K562 (cell line): ENCODE results near the gene IGSF21. TPM values are rescaled to one million over a fixed set of nuclear protein-coding genes. Genes with fewer than 3 reads are reported as not detected.

Experiments used
- ATAC-seq: fragments of 200-7000 bp; cut with Tn5 transposase; 3 replicates; pipeline ENCODE4 v1.9.1; 2020; ENCODE audit warnings: moderate library complexity
- BruUV-seq: library from RNA; stranded (reverse); fragments of 400-500 nt; replicated peaks from 2 replicates; lab custom pipeline; 2021; lab: Mats Ljungman, UMichigan
- CTCF ChIA-PET: fragments of 300-600 bp; formaldehyde crosslinking; extraction: SDS; loops from one replicate; lab custom pipeline; 2021; ENCODE audit warnings: low intra/inter-chr PET ratio; lab: Yijun Ruan, JAX
- POLR2A ChIA-PET: fragments of 300-600, 350-650 bp; sonication (Branson Sonifier 250); formaldehyde crosslinking; extraction: SDS; loops from one replicate; lab custom pipeline; 2021; ENCODE audit warnings: antibody characterized with exemption, inconsistent platforms; lab: Yijun Ruan, JAX
- DNase-seq, 4 experiments: peaks; one replicate each; pipeline versions ENCODE4 v3.0.0 to v3.0.0-alpha.2; 2011 to 2018; ENCODE audit warnings: low spot score in 3 of 4, mixed read lengths in 3 of 4; ENCODE audit errors: extremely low read depth in 1 of 4
- FAIRE-seq: peaks from 2 replicates; lab custom pipeline; 2011; peaks lifted over from hg19 to GRCh38; lab: Jason Lieb, UNC
- H2AFZ ChIP-seq: 2 replicates; pipeline ENCODE4 v1.6.0; 2011; ENCODE audit warnings: low read depth, low read length, control low read depth, inconsistent platforms
- H3K27ac ChIP-seq: fragments of 200-600 bp; 3 replicates; pipeline ENCODE4 v1.8.0; 2011; ENCODE audit warnings: low read depth, mild to moderate bottlenecking, control low read depth, inconsistent platforms, low read length, moderate library complexity, mixed read lengths; ENCODE audit errors: extremely low read depth
- H3K27me3 ChIP-seq, 2 experiments: fragments of 300-600 bp in 1 of 2; 2 replicates in 1 of 2; 3 replicates in 1 of 2; pipeline versions ENCODE4 v1.6.0 to v1.8.0; 2011; ENCODE audit warnings: inconsistent platforms in 2 of 2, low read length in 2 of 2, mild to moderate bottlenecking in 1 of 2, mixed read lengths in 1 of 2, moderate library complexity in 1 of 2; ENCODE audit not compliant: control insufficient read depth in 2 of 2, insufficient read depth in 2 of 2
- H3K36me3 ChIP-seq: fragments of 300-600 bp; 3 replicates; pipeline ENCODE4 v1.8.0; 2011; ENCODE audit warnings: mild to moderate bottlenecking, low read length, inconsistent platforms; ENCODE audit not compliant: control insufficient read depth, insufficient read depth
- H3K4me1 ChIP-seq, 2 experiments: fragments of 200-600 bp in 1 of 2; replicated peaks in 1 of 2; 2 replicates in 1 of 2; 3 replicates in 1 of 2; pipeline versions ENCODE4 v1.5.1 to v1.8.0; 2011; ENCODE audit warnings: inconsistent platforms in 2 of 2, low read length in 2 of 2, mild to moderate bottlenecking in 1 of 2, mixed read lengths in 1 of 2, moderate library complexity in 1 of 2; ENCODE audit not compliant: control insufficient read depth in 2 of 2, insufficient read depth in 2 of 2
- H3K4me2 ChIP-seq: 2 replicates; pipeline ENCODE4 v1.6.1; 2011; ENCODE audit warnings: low read length, control low read depth, inconsistent platforms, mixed read lengths; ENCODE audit not compliant: insufficient read depth
- H3K4me3 ChIP-seq: fragments of 200-600 bp; sonication (generic), shearing (Covaris generic); 2 replicates; pipeline ENCODE4 v1.5.1; 2016; ENCODE audit warnings: control low read depth, inconsistent platforms
- H3K79me2 ChIP-seq: fragments of 200-600 bp; 3 replicates; pipeline ENCODE4 v1.8.0; 2011; ENCODE audit warnings: low read length, inconsistent platforms; ENCODE audit not compliant: control insufficient read depth, insufficient read depth
- H3K9ac ChIP-seq, 2 experiments: 2 replicates each; pipeline versions ENCODE4 v1.6.0 to v1.6.1; 2011; ENCODE audit warnings: low read depth in 2 of 2, low read length in 2 of 2, control low read depth in 1 of 2, inconsistent platforms in 1 of 2, mild to moderate bottlenecking in 1 of 2, mixed read lengths in 1 of 2; ENCODE audit not compliant: insufficient read depth in 1 of 2
- H3K9me1 ChIP-seq: one replicate; pipeline ENCODE4 v1.6.0; 2011; ENCODE audit warnings: inconsistent platforms, mild to moderate bottlenecking, low read length, moderate library complexity; ENCODE audit not compliant: control insufficient read depth, insufficient read depth
- H3K9me3 ChIP-seq: replicated peaks from 2 replicates; pipeline ENCODE4 v1.5.1; 2011; ENCODE audit warnings: low read depth, low read length, inconsistent platforms; ENCODE audit not compliant: control insufficient read depth, insufficient read depth
- H4K20me1 ChIP-seq: replicated peaks from 2 replicates; pipeline ENCODE4 v1.6.1; 2011; ENCODE audit warnings: low read length, inconsistent platforms, mixed read lengths; ENCODE audit not compliant: control insufficient read depth, insufficient read depth
- C11orf30 ChIP-seq: fragments of 450-650 bp; IDR thresholded peaks from 2 replicates; pipeline ENCODE4 v1.6.1; 2016; ENCODE audit warnings: low read depth, mild to moderate bottlenecking
- CGGBP1 ChIP-seq: fragments of 250-450 bp; sonication (Bioruptor Pico); IDR thresholded peaks from 2 replicates; pipeline ENCODE4 v1.9.0; 2021; ENCODE audit warnings: mild to moderate bottlenecking
- EWSR1 ChIP-seq: fragments of 450-650 bp; IDR thresholded peaks from 2 replicates; pipeline ENCODE4 v1.6.1; 2018; ENCODE audit warnings: borderline replicate concordance, mild to moderate bottlenecking, low read depth, moderate library complexity; ENCODE audit not compliant: partially characterized antibody
- ILF3 ChIP-seq: fragments of 450-650 bp; IDR thresholded peaks from 2 replicates; pipeline ENCODE4 v1.6.1; 2018; ENCODE audit warnings: antibody characterized with exemption, mild to moderate bottlenecking, moderate library complexity, borderline replicate concordance
- KDM1A ChIP-seq, 2 experiments: fragments of 450-650 bp; IDR thresholded peaks; 2 replicates each; pipeline ENCODE4 v1.6.1; 2016; ENCODE audit warnings: mild to moderate bottlenecking in 2 of 2
- KDM4B ChIP-seq, 2 experiments: fragments of 450-650 bp in 1 of 2; sonication (generic) in 1 of 2; IDR thresholded peaks; 2 replicates each; pipeline ENCODE4 v1.6.1; 2016 to 2017; ENCODE audit warnings: borderline replicate concordance in 2 of 2, antibody characterized with exemption in 1 of 2, low read depth in 1 of 2, mild to moderate bottlenecking in 1 of 2
- MTA3 ChIP-seq: fragments of 450-650 bp; formaldehyde crosslinking; IDR thresholded peaks from 2 replicates; pipeline ENCODE4 v1.6.1; 2017; ENCODE audit warnings: mild to moderate bottlenecking, borderline replicate concordance
- NCOA4 ChIP-seq: fragments of 450-650 bp; IDR thresholded peaks from 2 replicates; pipeline ENCODE4 v1.6.1; 2018; ENCODE audit warnings: mild to moderate bottlenecking; ENCODE audit not compliant: partially characterized antibody
- NFIC ChIP-seq: fragments of 450-650 bp; IDR thresholded peaks from 2 replicates; pipeline ENCODE4 v1.6.1; 2017; ENCODE audit warnings: mild to moderate bottlenecking, inconsistent platforms
- NR3C1 ChIP-seq: sonication (generic); formaldehyde crosslinking; IDR thresholded peaks from 2 replicates; pipeline ENCODE4 v1.8.1; 2022; ENCODE audit warnings: missing genetic modification reagents
- RBBP5 ChIP-seq: fragments of 200-600 bp; sonication (generic); IDR thresholded peaks from 2 replicates; pipeline ENCODE4 v1.6.1; 2012; ENCODE audit warnings: borderline replicate concordance, mild to moderate bottlenecking, low read length, control low read depth, inconsistent platforms; ENCODE audit not compliant: insufficient read depth, poor library complexity, severe bottlenecking
- SAFB ChIP-seq: fragments of 200-400 bp; formaldehyde crosslinking; IDR thresholded peaks from 2 replicates; pipeline ENCODE4 v1.6.1; 2017; ENCODE audit warnings: low read depth, low read length, borderline replicate concordance
- TAF9B ChIP-seq: fragments of 450-650 bp; IDR thresholded peaks from 2 replicates; pipeline ENCODE4 v1.6.1; 2018; ENCODE audit warnings: mild to moderate bottlenecking; ENCODE audit not compliant: partially characterized antibody
- VEZF1 ChIP-seq: fragments of 200-800 bp; sonication (Bioruptor generic); IDR thresholded peaks from 2 replicates; pipeline ENCODE4 v1.6.1; 2017; ENCODE audit warnings: missing genetic modification characterization, missing compliant biosample characterization
- ZBTB2 ChIP-seq: fragments of 450-650 bp; IDR thresholded peaks from 2 replicates; pipeline ENCODE4 v1.6.1; 2016; ENCODE audit warnings: antibody characterized with exemption
- ZKSCAN8 ChIP-seq: fragments of 200-800 bp; sonication (Bioruptor generic); IDR thresholded peaks from 2 replicates; pipeline ENCODE4 v1.6.1; 2016; ENCODE audit warnings: missing genetic modification characterization, missing compliant biosample characterization
- ZNF134 ChIP-seq: fragments of 250-450 bp; sonication (Bioruptor Pico); conservative IDR thresholded peaks from 2 replicates; pipeline ENCODE4 v1.4.0; 2020
- ZNF384 ChIP-seq: IDR thresholded peaks from 2 replicates; pipeline ENCODE4 v1.6.1; 2012; ENCODE audit warnings: low read depth, low read length, improper control_type of control experiment
- ZNF766 ChIP-seq: fragments of 200-800 bp; sonication (Bioruptor generic); conservative IDR thresholded peaks from 2 replicates; pipeline ENCODE4 v1.6.1; 2016; ENCODE audit warnings: missing genetic modification characterization, missing compliant biosample characterization
- WGBS: fragments of 100-300 bp; shearing (Covaris generic); methylation state at CpG from one replicate; pipeline ENCODE4 v1.1.6; 2016; ENCODE audit warnings: low coverage, mixed read lengths; ENCODE audit not compliant: insufficient coverage; ENCODE audit errors: missing lambda C conversion rate; 5-methylcytosine and 5-hydroxymethylcytosine counted together
- in situ Hi-C: fragments of 300-500 bp; cut with MboI; formaldehyde crosslinking; loops from 4 replicates; pipeline ENCODE4 v1.15.0; 2018; ENCODE audit warnings: inconsistent platforms, mixed read lengths
- intact Hi-C: fragments of 100-400 bp; cut with micrococcal nuclease; formaldehyde crosslinking; loops from 2 replicates; pipeline ENCODE4 v1.14.2; 2022
- polyA plus RNA-seq, 8 experiments: library from polyadenylated mRNA; depleted of rRNA in 4 of 8; stranded (reverse) in 5 of 8; unstranded in 3 of 8; fragments of >200 nt; fragmentation: Nextera tagmentation in 2 of 8; fragmentation: Illumina TruSeq in 1 of 8; extraction: Ambion mirVana in 2 of 8; extraction: Trizol in 1 of 8; gene quantifications; 2 replicates each; pipeline versions ENCODE4 v1.2.1 to v1.2.3, GENCODE V29; 2011 to 2014; ENCODE audit warnings: inconsistent platforms in 1 of 8, missing spikeins in 1 of 8
- total RNA-seq, 7 experiments: library from RNA; depleted of rRNA in 6 of 7; stranded (reverse); fragments of >200 nt in 6 of 7; fragmentation: Illumina TruSeq in 2 of 7; extraction: Trizol in 2 of 7; gene quantifications; 2 replicates each; pipeline versions ENCODE4 v1.2.1 to v1.2.3, GENCODE V29; 2011 to 2021; ENCODE audit warnings: low replicate concordance in 1 of 7

The IGSF21 gene
- total and polyA plus RNA-seq, 9 of the 15 experiments (the other 6 are each of a cell fraction or from before 2014, with no cell fraction given) = not detected

DNA sequence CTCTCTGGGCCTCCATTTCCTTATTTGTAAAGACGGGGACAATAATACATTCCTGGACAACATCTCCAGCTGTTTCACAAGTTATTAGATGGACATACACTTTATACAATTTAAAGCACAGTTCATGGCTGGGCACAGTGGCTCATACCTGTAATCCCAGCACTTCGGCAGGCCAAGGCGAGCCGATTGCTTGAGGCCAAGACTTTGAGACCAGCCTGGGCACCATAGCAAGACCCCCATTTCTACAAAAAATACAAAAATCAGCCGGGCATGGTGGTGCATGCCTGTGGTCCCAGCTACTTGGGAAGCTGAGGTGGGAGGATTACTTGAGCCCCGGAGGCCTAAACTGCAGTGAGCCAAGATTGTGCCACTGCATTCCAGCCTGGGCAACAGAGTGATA is 34.1 kb downstream of the IGSF21 start:
- no TSS peak for BruUV-seq
- DNase-seq = no peak
- TF ChIP-seq MTA3 (no peak), KDM1A (IDR thresholded peaks at IDR 0.05) (no peak), ZKSCAN8 (CRISPR knock-in tag) (no peak), ZNF766 (CRISPR knock-in tag) (no peak), NR3C1 (CRISPR knock-in tag) (no peak), KDM4B (IDR thresholded peaks at IDR 0.05; ENCODE audit: borderline replicate concordance in 2 of 2, low read depth in 1 of 2) (no peak), ZNF134 (no peak), EWSR1 (no peak), C11orf30 (no peak), VEZF1 (no peak), ZBTB2 (no peak), NFIC (no peak), NCOA4 (no peak), TAF9B (no peak), SAFB (no peak), ILF3 (no peak), RBBP5 (no peak), ZNF384 (no peak), CGGBP1 (CRISPR knock-in tag) (no peak)

More for the DNA sequence above, 34.1 kb downstream of the IGSF21 start:
- ChIA-PET POLR2A (no interaction called here), CTCF (no interaction called here)
- no peak overlapping the region for H3K4me3 ChIP-seq
- no peaks in the 10 kb centered on the region for H3K9me3 ChIP-seq
- no peaks in the 10 kb centered on the region for H3K36me3 ChIP-seq
- FAIRE-seq = no peak
- H3K27ac ChIP-seq = no peak overlapping the region
- H2AFZ ChIP-seq = no peak overlapping the region
- H3K4me1 ChIP-seq = no peaks in the 10 kb centered on the region
- no peak for ATAC-seq
- H3K27me3 ChIP-seq = peaks cover 2 to 33% of the 10 kb centered on the region in 2 experiments; a peak in 3 of 5 replicates
- no peaks in the 10 kb centered on the region for H3K79me2 ChIP-seq
- H3K4me2 ChIP-seq = no peak overlapping the region
- intact Hi-C loops = no loop called here
- WGBS = 7% methylated on average over 6 of the region's 6 CpGs
- H4K20me1 ChIP-seq = peaks cover 9% of the 10 kb centered on the region
- no peak overlapping the region for H3K9ac ChIP-seq
- in situ Hi-C loops = no loop called here
- no peaks in the 10 kb centered on the region for H3K9me1 ChIP-seq
